Dendritic cell treated with granulocyte-macrophage colony-stimulating factor and Interleukin-4, amounts not matched to agents 40 ng/mL and 50 ng/mL, for 4 days (primary cell): ENCODE results near the gene FAM83F.
"Not testable (repeated sequence)": the region's sequence is repeated elsewhere in the genome, so short reads cannot be mapped to it uniquely, and the experiment has no call there.

Experiments
- H3K27ac Mint-ChIP-seq: one replicate; pipeline ENCODE4 v1.8.0; 2022; ENCODE audit warnings: mild to moderate bottlenecking, mixed read lengths
- H3K27me3 Mint-ChIP-seq: one replicate; pipeline ENCODE4 v1.8.0; 2022; ENCODE audit warnings: mild to moderate bottlenecking, mixed read lengths
- H3K36me3 Mint-ChIP-seq: one replicate; pipeline ENCODE4 v1.8.0; 2022; ENCODE audit warnings: low read depth, mixed read lengths
- H3K4me1 Mint-ChIP-seq: one replicate; pipeline ENCODE4 v1.8.0; 2022; ENCODE audit warnings: low read depth, mixed read lengths
- H3K4me3 Mint-ChIP-seq: one replicate; pipeline ENCODE4 v1.8.0; 2022; ENCODE audit warnings: mild to moderate bottlenecking, moderate library complexity, mixed read lengths
- H3K9me3 Mint-ChIP-seq: one replicate; pipeline ENCODE4 v1.8.0; 2022; ENCODE audit warnings: mixed read lengths
- intact Hi-C: fragments of 100-400 bp; cut with micrococcal nuclease; formaldehyde crosslinking; loops from one replicate; pipeline ENCODE4 v1.15.0; 2022

FAM83F gene

DNA sequence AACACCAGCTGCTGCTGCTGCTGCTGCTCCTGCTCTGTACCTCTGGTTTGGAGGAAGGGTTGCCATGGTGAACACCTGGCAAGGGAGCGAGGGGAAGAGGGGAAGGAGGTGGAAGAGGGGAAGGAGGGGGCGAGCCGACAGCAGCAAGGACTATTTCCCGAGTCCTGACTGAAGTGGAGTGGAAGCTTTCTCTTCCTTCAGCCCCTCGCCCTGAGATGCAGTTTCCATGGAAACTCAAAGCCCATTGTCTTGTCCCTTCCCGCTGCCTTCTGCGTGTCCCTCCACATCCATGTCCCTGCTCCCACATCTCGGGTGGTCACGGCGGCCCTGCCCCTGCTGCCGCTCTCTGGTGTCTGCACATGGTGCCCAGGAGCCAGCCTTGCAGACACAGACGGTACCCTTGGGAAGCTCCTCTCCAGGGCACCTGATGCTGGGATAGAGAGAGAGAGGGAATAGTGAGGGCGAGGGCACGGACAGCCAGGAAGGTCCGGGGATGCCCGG, 28.6 kb downstream of the FAM83F start:
- Mint-ChIP-seq H3K27me3 (peaks cover 26% of the 10 kb centered on the region), H3K36me3 (no peaks in the 10 kb centered on the region), H3K4me3 (no peak overlapping the region), H3K4me1 (no peaks in the 10 kb centered on the region), H3K9me3 (no peaks in the 10 kb centered on the region), H3K27ac (no peak overlapping the region)
- intact Hi-C loops, result no loop called here

GRCh38 chr22:40024201-40025061, 29.7 kb downstream of the FAM83F start:
- Mint-ChIP-seq H3K9me3 (no peaks in the 10 kb centered on the region), H3K4me3 (no peak overlapping the region), H3K4me1 (no peaks in the 10 kb centered on the region), H3K36me3 (no peaks in the 10 kb centered on the region), H3K27me3 (peaks cover 22% of the 10 kb centered on the region), H3K27ac (no peak overlapping the region)
- intact Hi-C loops, result loop anchor here (1.0 to 2.0 kb wide), 2 partner anchors 402 to 490 kb away; no protein-coding TSS in a partner anchor

- intact Hi-C loops, result loop anchor here (2.0 kb wide), 1 partner anchor 402 kb away; no protein-coding TSS in a partner anchor
- H3K27ac Mint-ChIP-seq, result not testable (repeated sequence)
These were observed 30.3 kb downstream of the FAM83F start for GRCh38 chr22:40025062-40025379.

DNA sequence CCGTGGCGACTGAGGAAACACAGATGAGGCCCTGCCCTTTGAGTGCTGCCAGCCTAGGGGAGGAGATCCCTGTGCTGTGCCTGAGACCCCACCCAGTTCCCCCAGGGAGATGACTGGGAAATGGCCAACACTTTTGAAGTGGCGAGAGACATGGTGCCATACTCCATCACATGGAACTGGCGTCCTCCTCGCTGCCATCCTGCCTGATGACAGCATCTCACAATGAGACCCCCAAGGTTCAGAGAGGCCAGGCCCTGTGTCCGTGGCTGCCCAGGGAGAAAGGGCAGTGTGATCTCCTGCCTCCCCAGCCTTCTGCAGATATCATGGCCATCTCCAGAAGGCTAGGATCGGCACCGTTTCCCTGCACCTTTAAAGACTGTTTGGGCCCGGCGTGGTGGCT, 31.1 kb downstream of the FAM83F start:
- Mint-ChIP-seq H3K4me1 (no peaks in the 10 kb centered on the region), H3K36me3 (no peaks in the 10 kb centered on the region), H3K27me3 (peaks cover 19% of the 10 kb centered on the region), H3K9me3 (no peaks in the 10 kb centered on the region), H3K27ac (no peak overlapping the region), H3K4me3 (no peak overlapping the region)
- intact Hi-C loops, result loop anchor here (2.0 kb wide), 1 partner anchor 403 kb away; no protein-coding TSS in a partner anchor

More at GRCh38 chr22:40025062-40025379, 30.3 kb downstream of the FAM83F start:
- not testable (repeated sequence) for H3K36me3 Mint-ChIP-seq, H3K9me3 Mint-ChIP-seq, H3K4me1 Mint-ChIP-seq, H3K4me3 Mint-ChIP-seq
- peaks cover 19% of the 10 kb centered on the region for H3K27me3 Mint-ChIP-seq

DNA sequence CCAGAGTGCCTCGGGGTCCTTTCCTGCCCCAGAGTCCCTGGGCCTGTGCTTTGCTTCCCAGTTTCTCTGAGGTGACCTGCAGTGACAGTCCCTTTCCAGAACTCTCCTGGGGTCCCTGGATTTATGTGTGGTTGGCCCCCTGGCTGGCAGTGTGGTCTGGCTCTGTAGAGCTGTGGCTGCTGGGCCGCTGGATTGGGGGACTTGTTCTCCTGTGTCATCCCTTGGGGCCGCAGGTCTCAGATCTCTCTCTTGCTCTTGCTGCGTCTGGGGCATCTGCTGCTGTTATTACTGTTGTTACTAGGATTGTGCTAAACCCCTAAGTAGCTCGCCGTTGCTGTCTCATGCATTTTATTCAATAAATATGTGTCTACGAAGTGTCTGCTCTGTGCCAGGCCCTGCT, 31.9 kb downstream of the FAM83F start:
- H3K27ac Mint-ChIP-seq, result no peak overlapping the region
- no peaks in the 10 kb centered on the region for H3K4me1 Mint-ChIP-seq
- H3K9me3 Mint-ChIP-seq, result no peaks in the 10 kb centered on the region
- intact Hi-C loops, result no loop called here
- H3K27me3 Mint-ChIP-seq, result peaks cover 15% of the 10 kb centered on the region
- no peaks in the 10 kb centered on the region for H3K36me3 Mint-ChIP-seq
- no peak overlapping the region for H3K4me3 Mint-ChIP-seq

DNA sequence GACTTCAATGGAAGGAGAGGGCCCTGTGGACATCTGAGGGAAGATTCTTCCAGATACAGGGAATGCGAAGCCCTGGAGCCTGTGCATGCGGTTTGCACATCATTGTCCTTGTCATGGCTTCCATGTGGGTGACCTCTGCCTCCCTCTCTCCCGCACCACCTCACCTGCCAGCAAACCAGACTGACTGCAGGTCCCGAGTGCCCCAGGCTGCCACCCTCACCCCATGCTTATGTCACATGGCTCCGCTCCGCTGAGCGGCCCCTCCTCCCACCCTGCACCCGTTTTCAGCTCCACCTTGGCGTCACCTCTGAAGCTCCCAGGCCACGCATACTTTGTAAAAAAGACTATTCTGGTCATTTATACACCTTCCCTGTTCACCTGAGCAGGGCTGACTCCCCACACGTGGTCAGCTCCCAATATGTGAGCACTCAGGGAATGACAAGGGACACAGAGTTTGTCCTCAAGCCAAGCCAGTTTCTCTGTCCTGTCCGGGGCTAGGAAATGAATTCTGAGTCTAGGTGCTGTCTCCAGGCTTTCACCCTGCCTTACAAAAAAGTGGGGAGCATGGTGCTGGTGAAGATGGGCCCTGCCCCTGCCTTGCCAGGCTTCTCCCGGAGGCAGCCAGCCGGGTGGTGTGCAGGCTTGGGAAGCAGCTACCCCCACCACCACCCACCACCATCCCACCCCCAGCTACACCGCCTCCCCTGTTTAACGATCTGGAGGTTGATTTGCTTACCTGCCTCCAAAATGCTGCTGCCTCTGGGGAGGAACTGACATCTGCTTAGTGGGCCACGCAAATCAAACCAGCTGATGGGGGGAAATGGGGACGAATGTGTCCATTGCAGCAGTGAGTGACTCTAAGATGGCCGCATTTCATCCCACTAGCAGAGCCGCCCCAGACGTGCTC, 32.7 kb downstream of the FAM83F start:
- Mint-ChIP-seq H3K36me3 (no peaks in the 10 kb centered on the region), H3K27ac (no peak overlapping the region), H3K9me3 (no peaks in the 10 kb centered on the region), H3K4me1 (no peaks in the 10 kb centered on the region), H3K4me3 (no peak overlapping the region), H3K27me3 (peaks cover 15% of the 10 kb centered on the region)
- intact Hi-C loops, result no loop called here

- Mint-ChIP-seq H3K4me1 (no peaks in the 10 kb centered on the region), H3K9me3 (no peaks in the 10 kb centered on the region), H3K4me3 (no peak overlapping the region), H3K36me3 (no peaks in the 10 kb centered on the region), H3K27ac (no peak overlapping the region), H3K27me3 (peaks cover 12% of the 10 kb centered on the region)
- intact Hi-C loops, result no loop called here
These were observed 33.3 kb downstream of the FAM83F start for GRCh38 chr22:40028098-40028425.

DNA sequence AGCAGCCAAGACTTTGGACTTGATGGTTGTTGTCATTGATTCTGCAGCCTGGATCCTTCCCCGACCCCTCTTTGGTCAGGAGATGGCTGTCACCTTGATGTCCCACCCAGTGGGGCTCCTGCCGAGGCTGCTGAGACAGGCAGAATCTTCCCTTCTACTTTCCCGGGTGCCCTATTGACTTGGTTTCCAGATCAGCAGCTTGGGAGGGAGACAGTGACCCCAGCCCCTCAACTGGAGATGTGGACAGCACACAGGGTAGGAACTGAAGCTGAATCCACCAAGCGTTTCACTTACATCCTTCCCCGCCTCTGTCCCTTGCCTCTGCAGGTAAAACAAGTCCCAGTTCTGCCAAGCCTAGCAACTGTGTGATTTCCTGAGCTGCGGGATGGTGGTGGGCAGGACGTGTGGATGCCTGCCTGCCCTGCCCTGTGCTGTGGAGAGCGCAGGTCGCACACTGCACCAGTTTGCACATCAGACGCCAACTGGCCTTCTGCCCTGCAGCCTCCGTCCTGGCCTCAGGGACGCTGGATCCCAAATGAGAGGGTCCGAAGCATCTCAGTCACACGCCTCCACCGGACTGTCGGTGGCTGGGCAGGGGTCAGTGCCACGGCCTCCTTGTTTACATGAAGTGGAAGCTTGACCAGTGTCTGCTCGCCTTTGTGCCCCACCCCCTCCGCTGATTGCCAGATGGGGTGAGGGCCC, 34.6 kb downstream of the FAM83F start:
- intact Hi-C loops, result no loop called here

GRCh38 chr22:40030026-40030757, 35.4 kb downstream of the FAM83F start:
- intact Hi-C loops, result no loop called here
- Mint-ChIP-seq H3K36me3 (no peaks in the 10 kb centered on the region), H3K4me1 (no peaks in the 10 kb centered on the region), H3K4me3 (no peak overlapping the region), H3K9me3 (no peaks in the 10 kb centered on the region), H3K27ac (no peak overlapping the region), H3K27me3 (peaks cover 11% of the 10 kb centered on the region)

More for the DNA sequence above, 34.6 kb downstream of the FAM83F start:
- Mint-ChIP-seq H3K9me3 (no peaks in the 10 kb centered on the region), H3K36me3 (no peaks in the 10 kb centered on the region), H3K27me3 (peaks cover 10% of the 10 kb centered on the region), H3K4me3 (no peak overlapping the region), H3K4me1 (no peaks in the 10 kb centered on the region), H3K27ac (no peak overlapping the region)

- no peaks in the 10 kb centered on the region for H3K9me3 Mint-ChIP-seq
- no peak overlapping the region for H3K4me3 Mint-ChIP-seq
- peaks cover 13% of the 10 kb centered on the region for H3K27me3 Mint-ChIP-seq
- H3K27ac Mint-ChIP-seq, result no peak overlapping the region
- no peaks in the 10 kb centered on the region for H3K36me3 Mint-ChIP-seq
- no peaks in the 10 kb centered on the region for H3K4me1 Mint-ChIP-seq
- intact Hi-C loops, result no loop called here
These were observed 36.0 kb downstream of the FAM83F start for GRCh38 chr22:40030758-40031095.

DNA sequence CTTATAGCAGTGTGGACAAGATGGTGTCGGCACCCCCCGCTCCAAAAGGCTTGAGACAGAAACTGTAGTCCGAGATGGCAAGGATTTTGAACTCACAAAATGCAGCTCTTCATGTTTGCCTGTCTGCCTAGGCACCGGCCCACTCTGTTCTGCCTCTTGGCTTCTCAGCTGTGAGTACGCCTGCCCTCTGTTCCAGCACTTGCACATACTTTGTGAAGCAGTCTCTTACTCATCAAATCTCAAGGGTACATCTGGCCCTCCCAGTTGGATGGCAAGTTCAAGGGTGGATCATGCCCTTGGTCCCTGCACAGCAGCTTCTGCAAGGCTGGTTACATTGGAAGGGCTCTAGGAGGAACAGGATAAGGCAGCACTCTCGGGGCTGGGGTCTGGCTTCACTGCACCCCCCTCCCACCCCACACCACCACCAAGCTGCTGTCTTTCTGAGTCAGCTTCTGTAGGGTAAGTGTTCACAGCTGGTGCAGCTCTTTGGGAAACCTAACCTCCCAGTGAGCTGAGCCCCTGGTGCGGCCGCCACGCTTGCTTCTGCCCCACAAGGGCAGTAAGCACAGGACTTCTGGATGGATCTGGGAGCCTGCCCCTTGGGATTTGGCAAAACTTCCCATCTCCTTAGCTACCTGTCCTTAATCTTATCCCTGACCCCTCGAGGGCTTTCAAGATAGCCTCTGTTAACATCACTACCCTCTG, 37.2 kb downstream of the FAM83F start:
- Mint-ChIP-seq H3K4me1 (no peaks in the 10 kb centered on the region), H3K27me3 (peaks cover 17% of the 10 kb centered on the region), H3K4me3 (no peak overlapping the region), H3K36me3 (no peaks in the 10 kb centered on the region), H3K27ac (no peak overlapping the region), H3K9me3 (no peaks in the 10 kb centered on the region)
- intact Hi-C loops, result no loop called here

- Mint-ChIP-seq H3K36me3 (no peaks in the 10 kb centered on the region), H3K4me1 (no peaks in the 10 kb centered on the region), H3K9me3 (no peaks in the 10 kb centered on the region), H3K4me3 (no peak overlapping the region), H3K27ac (no peak overlapping the region), H3K27me3 (peaks cover 20% of the 10 kb centered on the region)
- intact Hi-C loops, result no loop called here
These were observed 39.0 kb downstream of the FAM83F start for GRCh38 chr22:40033586-40034380.
